IMR-90 (cell line): Measurements from ENCODE around the gene CYTH1. TPM values are rescaled to one million over a fixed set of nuclear protein-coding genes. Genes with fewer than 3 reads are reported as not detected.

Experiments
- ATAC-seq: fragments of 200-7000 bp; cut with Tn5 transposase; 2 replicates; pipeline ENCODE4 v1.9.1; 2020; ENCODE audit warnings: low read depth, mild to moderate bottlenecking, moderate library complexity
- BruUV-seq: library from RNA; stranded (reverse); fragments of 400-500 nt; replicated peaks from 2 replicates; lab custom pipeline; 2021; lab: Mats Ljungman, UMichigan
- CTCF ChIA-PET: fragments of 300-600 bp; formaldehyde crosslinking; extraction: SDS; loops from one replicate; lab custom pipeline; 2021; ENCODE audit warnings: antibody characterized with exemption; lab: Yijun Ruan, JAX
- POLR2A ChIA-PET: fragments of 300-600 bp; sonication (Branson Sonifier 250); formaldehyde crosslinking; loops from one replicate; lab custom pipeline; 2022; ENCODE audit warnings: antibody characterized with exemption; ENCODE audit not compliant: unreplicated experiment; lab: Charles Lee
- DNase-seq: peaks from one replicate; pipeline ENCODE4 v3.0.0; 2013
- H2AFZ ChIP-seq: replicated peaks from 2 replicates; pipeline ENCODE3; 2013; ENCODE audit warnings: low read length, mild to moderate bottlenecking; ENCODE audit not compliant: poor library complexity
- H2AK5ac ChIP-seq: 2 replicates; pipeline ENCODE4 v1.6.1; 2013; ENCODE audit warnings: low read depth, low read length, inconsistent platforms
- H2AK9ac ChIP-seq: replicated peaks from 2 replicates; pipeline ENCODE3; 2013; ENCODE audit warnings: mild to moderate bottlenecking, low read depth, low read length, moderate library complexity; ENCODE audit not compliant: poor library complexity
- H2BK120ac ChIP-seq: 2 replicates; pipeline ENCODE4 v1.6.1; 2013; ENCODE audit warnings: low read depth, low read length, inconsistent platforms
- H2BK15ac ChIP-seq: 3 replicates; pipeline ENCODE4 v1.6.1; 2013; ENCODE audit warnings: low read depth, low read length, inconsistent platforms
- H2BK20ac ChIP-seq: 2 replicates; pipeline ENCODE4 v1.6.1; 2013; ENCODE audit warnings: low read depth, mild to moderate bottlenecking, inconsistent platforms, low read length, moderate library complexity
- H2BK5ac ChIP-seq: 2 replicates; pipeline ENCODE4 v1.6.1; 2013; ENCODE audit warnings: mild to moderate bottlenecking, low read depth, low read length, inconsistent platforms; ENCODE audit not compliant: poor library complexity, severe bottlenecking
- H3K14ac ChIP-seq: replicated peaks from 2 replicates; pipeline ENCODE4 v1.6.1; 2013; ENCODE audit warnings: low read depth, low read length, inconsistent platforms
- H3K18ac ChIP-seq: 2 replicates; pipeline ENCODE4 v1.6.1; 2013; ENCODE audit warnings: low read depth, low read length, control low read depth
- H3K23ac ChIP-seq: 2 replicates; pipeline ENCODE4 v1.6.1; 2013; ENCODE audit warnings: low read depth, low read length, inconsistent platforms
- H3K27ac ChIP-seq: 2 replicates; pipeline ENCODE4 v1.5.1; 2013; ENCODE audit warnings: mild to moderate bottlenecking, control low read depth, low read length; ENCODE audit not compliant: insufficient read depth
- H3K27me3 ChIP-seq: 2 replicates; pipeline ENCODE4 v1.6.1; 2013; ENCODE audit warnings: low read length; ENCODE audit not compliant: control insufficient read depth, insufficient read depth
- H3K36me3 ChIP-seq: 2 replicates; pipeline ENCODE4 v1.6.1; 2013; ENCODE audit warnings: low read length, mixed read lengths; ENCODE audit not compliant: control insufficient read depth, insufficient read depth
- H3K4ac ChIP-seq: 2 replicates; pipeline ENCODE4 v1.6.1; 2013; ENCODE audit warnings: low read depth, low read length, inconsistent platforms
- H3K4me1 ChIP-seq: 2 replicates; pipeline ENCODE4 v1.6.1; 2013; ENCODE audit warnings: low read length, mixed read lengths; ENCODE audit not compliant: control insufficient read depth, insufficient read depth
- H3K4me2 ChIP-seq: 2 replicates; pipeline ENCODE4 v1.6.1; 2013; ENCODE audit warnings: low read depth, mild to moderate bottlenecking, control low read depth, low read length, moderate library complexity
- H3K4me3 ChIP-seq: 2 replicates; pipeline ENCODE4 v1.5.1; 2013; ENCODE audit warnings: low read depth, mild to moderate bottlenecking, control low read depth, low read length, moderate library complexity; ENCODE audit not compliant: insufficient read depth
- H3K56ac ChIP-seq: 2 replicates; pipeline ENCODE4 v1.6.1; 2013; ENCODE audit warnings: low read length, inconsistent platforms; ENCODE audit not compliant: insufficient read depth; ENCODE audit errors: extremely low read depth
- H3K79me1 ChIP-seq, 2 experiments: 2 replicates each; pipeline ENCODE4 v1.6.1; 2013; ENCODE audit warnings: low read length in 2 of 2, inconsistent platforms in 1 of 2, low read depth in 1 of 2
- H3K9ac ChIP-seq: 2 replicates; pipeline ENCODE4 v1.6.1; 2013; ENCODE audit warnings: low read depth, low read length, control low read depth
- H3K9me1 ChIP-seq: 2 replicates; pipeline ENCODE4 v1.6.1; 2013; ENCODE audit warnings: low read length, inconsistent platforms; ENCODE audit not compliant: insufficient read depth
- H3K9me3 ChIP-seq: 2 replicates; pipeline ENCODE4 v1.6.1; 2013; ENCODE audit warnings: low read length; ENCODE audit not compliant: control insufficient read depth, insufficient read depth
- H4K20me1 ChIP-seq: 2 replicates; pipeline ENCODE4 v1.6.1; 2013; ENCODE audit warnings: low read length, inconsistent platforms; ENCODE audit not compliant: insufficient read depth
- H4K5ac ChIP-seq: 2 replicates; pipeline ENCODE4 v1.6.1; 2013; ENCODE audit warnings: mild to moderate bottlenecking, low read depth, low read length, control low read depth
- H4K8ac ChIP-seq, 2 experiments: 2 replicates each; pipeline ENCODE4 v1.6.1; 2013; ENCODE audit warnings: low read depth in 2 of 2, low read length in 2 of 2, control low read depth in 1 of 2, inconsistent platforms in 1 of 2
- H4K91ac ChIP-seq: 2 replicates; pipeline ENCODE4 v1.6.1; 2013; ENCODE audit warnings: low read depth, low read length, inconsistent platforms; ENCODE audit not compliant: insufficient read depth
- BHLHE40 ChIP-seq: fragments of 150-350 bp; IDR thresholded peaks from 2 replicates; pipeline ENCODE4 v1.6.1; 2016; ENCODE audit warnings: mild to moderate bottlenecking, low read depth, low read length
- MAFK ChIP-seq: IDR thresholded peaks from 2 replicates; pipeline ENCODE4 v1.6.1; 2012; ENCODE audit warnings: low read depth, low read length, improper control_type of control experiment
- MAZ ChIP-seq: IDR thresholded peaks from 2 replicates; pipeline ENCODE4 v1.6.1; 2012; ENCODE audit warnings: low read depth, mild to moderate bottlenecking, low read length, improper control_type of control experiment, moderate library complexity, borderline replicate concordance
- MXI1 ChIP-seq: IDR thresholded peaks from 2 replicates; pipeline ENCODE4 v1.6.1; 2012; ENCODE audit warnings: low read depth, mild to moderate bottlenecking, low read length, moderate library complexity, borderline replicate concordance
- NFE2L2 ChIP-seq: fragments of 150-350 bp; IDR thresholded peaks from 2 replicates; pipeline ENCODE4 v1.6.1; 2016; ENCODE audit warnings: low read depth, mild to moderate bottlenecking, low read length
- POLR2A ChIP-seq: IDR thresholded peaks from 2 replicates; pipeline ENCODE4 v1.6.1; 2012; ENCODE audit warnings: mild to moderate bottlenecking, low read depth, low read length
- RAD21 ChIP-seq: IDR thresholded peaks from 2 replicates; pipeline ENCODE4 v1.6.1; 2012; ENCODE audit warnings: low read length, improper control_type of control experiment
- WGBS, 2 experiments: methylation state at CpG; one replicate each; pipeline versions ENCODE4 v1.1.5 to v1.1.7; 2013; ENCODE audit warnings: missing lambda C conversion rate in 2 of 2; ENCODE audit not compliant: insufficient read length in 1 of 2; ENCODE audit errors: extremely low coverage in 2 of 2; 5-methylcytosine and 5-hydroxymethylcytosine counted together
- dilution Hi-C: fragments of 300-500 bp; cut with HindIII; formaldehyde crosslinking; loops from one replicate; pipeline ENCODE4 v1.14.3; 2018; ENCODE audit warnings: low sequenced_read_pairs; ENCODE audit not compliant: unreplicated experiment
- in situ Hi-C: fragments of 300-500 bp; cut with MboI; formaldehyde crosslinking; loops from 3 replicates; pipeline ENCODE4 v1.14.3; 2019; ENCODE audit warnings: low sequenced_read_pairs, inconsistent platforms, mixed read lengths
- intact Hi-C: fragments of 100-400 bp; cut with micrococcal nuclease; formaldehyde crosslinking; loops from 2 replicates; pipeline ENCODE4 v1.10.0; 2022
- polyA plus RNA-seq, 3 experiments: library from polyadenylated mRNA; depleted of rRNA; stranded (reverse); fragments of >200 nt; gene quantifications; 2 replicates each; pipeline ENCODE4 v1.2.3, GENCODE V29; 2012; ENCODE audit warnings: low replicate concordance in 1 of 3
- total RNA-seq: library from RNA; depleted of rRNA; stranded (reverse); fragments of >200 nt; gene quantifications from 2 replicates; pipeline ENCODE4 v1.2.3, GENCODE V29; 2012
- TF ChIP-seq, protein P1 (sequence below): fragments of 150-350 bp; IDR thresholded peaks from 2 replicates; pipeline ENCODE4 v1.6.1; 2017; ENCODE audit warnings: mild to moderate bottlenecking, antibody characterized with exemption, low read length, low read depth
- TF ChIP-seq, protein P2 (sequence below): fragments of 150-350 bp; IDR thresholded peaks from 2 replicates; pipeline ENCODE4 v1.6.1; 2016; ENCODE audit warnings: low read depth, mild to moderate bottlenecking, low read length, moderate library complexity, borderline replicate concordance

The CYTH1 gene
- total and polyA plus RNA-seq, 2 of the 4 experiments (the other 2 are of a cell fraction), result 7.9 to 12.4 TPM

GRCh38 chr17:78640700-78641099, 141.4 kb downstream of the CYTH1 start:
- Histone ChIP-seq H3K14ac (no peak overlapping the region), H3K79me1 (no peaks in the 10 kb centered on the region), H2BK15ac (no peak overlapping the region), H4K8ac (no peak overlapping the region), H3K56ac (no peak overlapping the region), H4K91ac (no peak overlapping the region), H2BK5ac (no peak overlapping the region), H3K9me3 (peaks cover 5% of the 10 kb centered on the region; the same call in 1 of the 2 replicates), H3K36me3 (no peaks in the 10 kb centered on the region), H3K27ac (no peak overlapping the region), H2AK9ac (no peak overlapping the region), H3K4me3 (no peak overlapping the region), H3K9ac (no peak overlapping the region), H3K23ac (no peak overlapping the region), H2AFZ (no peak overlapping the region), H3K4me1 (no peaks in the 10 kb centered on the region; the same call in 1 of the 2 replicates), H3K9me1 (0 out of 2 replicates have a peak, but pooled peaks cover 2% of the 10 kb centered on the region), H3K18ac (no peak overlapping the region), H2AK5ac (no peak overlapping the region), H2BK20ac (no peak overlapping the region), H4K5ac (no peak overlapping the region), H3K27me3 (peaks cover 22% of the 10 kb centered on the region; the same call in 1 of the 2 replicates), H2BK120ac (no peak overlapping the region), H3K4me2 (no peak overlapping the region), H3K4ac (no peak overlapping the region), H4K20me1 (no peaks in the 10 kb centered on the region; the same call in 1 of the 2 replicates)
- ChIA-PET CTCF (no interaction called here), POLR2A (no interaction called here)
- in situ Hi-C loops (no loop called here), intact Hi-C loops (no loop called here), dilution Hi-C loops (no loop called here)
- TF ChIP-seq, protein P1, sequence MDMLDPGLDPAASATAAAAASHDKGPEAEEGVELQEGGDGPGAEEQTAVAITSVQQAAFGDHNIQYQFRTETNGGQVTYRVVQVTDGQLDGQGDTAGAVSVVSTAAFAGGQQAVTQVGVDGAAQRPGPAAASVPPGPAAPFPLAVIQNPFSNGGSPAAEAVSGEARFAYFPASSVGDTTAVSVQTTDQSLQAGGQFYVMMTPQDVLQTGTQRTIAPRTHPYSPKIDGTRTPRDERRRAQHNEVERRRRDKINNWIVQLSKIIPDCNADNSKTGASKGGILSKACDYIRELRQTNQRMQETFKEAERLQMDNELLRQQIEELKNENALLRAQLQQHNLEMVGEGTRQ, result no peak
- TF ChIP-seq MAFK (no peak), RAD21 (no peak), BHLHE40 (no peak), POLR2A (no peak), MAZ (no peak), MXI1 (no peak), NFE2L2 (no peak)
- TF ChIP-seq, protein P2, sequence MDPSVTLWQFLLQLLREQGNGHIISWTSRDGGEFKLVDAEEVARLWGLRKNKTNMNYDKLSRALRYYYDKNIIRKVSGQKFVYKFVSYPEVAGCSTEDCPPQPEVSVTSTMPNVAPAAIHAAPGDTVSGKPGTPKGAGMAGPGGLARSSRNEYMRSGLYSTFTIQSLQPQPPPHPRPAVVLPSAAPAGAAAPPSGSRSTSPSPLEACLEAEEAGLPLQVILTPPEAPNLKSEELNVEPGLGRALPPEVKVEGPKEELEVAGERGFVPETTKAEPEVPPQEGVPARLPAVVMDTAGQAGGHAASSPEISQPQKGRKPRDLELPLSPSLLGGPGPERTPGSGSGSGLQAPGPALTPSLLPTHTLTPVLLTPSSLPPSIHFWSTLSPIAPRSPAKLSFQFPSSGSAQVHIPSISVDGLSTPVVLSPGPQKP, result no peak
- no TSS peak for BruUV-seq
- DNase-seq (no peak), ATAC-seq (no peak)
- WGBS, 2 experiments, result no CpG with 5 or more reads among the region's 4 CpGs
